Thyroid gland (tissue), 4 donors: Measurements from ENCODE around the gene GREB1L.

ENCODE experiments used
- POLR2A ChIP-seq, 2 donors: fragments of 450-650 bp; IDR thresholded peaks; one replicate each; pipeline ENCODE4 v1.6.1; 2017; ENCODE audit warnings: antibody characterized with exemption in 2 of 2, mild to moderate bottlenecking in 2 of 2, moderate library complexity in 1 of 2
- TF ChIP-seq, protein P1 (sequence below), 6 experiments: fragments of 200-600 bp in 3 of 6; fragments of 450-650 bp in 3 of 6; sonication (generic) in 3 of 6; IDR thresholded peaks; one replicate each; pipeline ENCODE4 v1.5.1; 2016 to 2019; ENCODE audit warnings: antibody characterized with exemption in 6 of 6, mild to moderate bottlenecking in 2 of 6, inconsistent platforms in 1 of 6, moderate library complexity in 1 of 6

- TF ChIP-seq, protein P1, sequence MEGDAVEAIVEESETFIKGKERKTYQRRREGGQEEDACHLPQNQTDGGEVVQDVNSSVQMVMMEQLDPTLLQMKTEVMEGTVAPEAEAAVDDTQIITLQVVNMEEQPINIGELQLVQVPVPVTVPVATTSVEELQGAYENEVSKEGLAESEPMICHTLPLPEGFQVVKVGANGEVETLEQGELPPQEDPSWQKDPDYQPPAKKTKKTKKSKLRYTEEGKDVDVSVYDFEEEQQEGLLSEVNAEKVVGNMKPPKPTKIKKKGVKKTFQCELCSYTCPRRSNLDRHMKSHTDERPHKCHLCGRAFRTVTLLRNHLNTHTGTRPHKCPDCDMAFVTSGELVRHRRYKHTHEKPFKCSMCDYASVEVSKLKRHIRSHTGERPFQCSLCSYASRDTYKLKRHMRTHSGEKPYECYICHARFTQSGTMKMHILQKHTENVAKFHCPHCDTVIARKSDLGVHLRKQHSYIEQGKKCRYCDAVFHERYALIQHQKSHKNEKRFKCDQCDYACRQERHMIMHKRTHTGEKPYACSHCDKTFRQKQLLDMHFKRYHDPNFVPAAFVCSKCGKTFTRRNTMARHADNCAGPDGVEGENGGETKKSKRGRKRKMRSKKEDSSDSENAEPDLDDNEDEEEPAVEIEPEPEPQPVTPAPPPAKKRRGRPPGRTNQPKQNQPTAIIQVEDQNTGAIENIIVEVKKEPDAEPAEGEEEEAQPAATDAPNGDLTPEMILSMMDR (IDR thresholded peaks at IDR 0.05), result no peak
- TF ChIP-seq POLR2A (IDR thresholded peaks at IDR 0.05), result no peak
Observed at GRCh38 chr18:21336846-21337245, 94.8 kb downstream of the GREB1L start.
